Activated CD8-positive, alpha-beta memory T cell treated with anti-CD3 and anti-CD28 coated beads for 4 hours (primary cell): Measurements from ENCODE around the gene CD4.
"Not testable (repeated sequence)": the region's sequence is repeated elsewhere in the genome, so short reads cannot be mapped to it uniquely, and the experiment has no call there.

Source experiments
- DNase-seq, 2 donors: peaks; one replicate each; pipeline ENCODE4 v3.0.0-alpha.2; 2020; ENCODE audit warnings: low read depth in 2 of 2

The CD4 gene

GRCh38 chr12:6866920-6867412, 77.6 kb downstream of the CD4 start:
- DNase-seq, result no peak

GRCh38 chr12:6867413-6868210, 78.3 kb downstream of the CD4 start, which contains the start of gene TPI1:
TSS of gene TPI1 (plus strand) at chr12:6867531. CDS start at chr12:6867567, 36 bp downstream.
- DNase-seq, result peak; percentile 53 to 59

- DNase-seq, result no peak
Observed at GRCh38 chr12:6868211-6869048, 79.1 kb downstream of the CD4 start.

GRCh38 chr12:6869049-6870021, 80.0 kb downstream of the CD4 start:
- DNase-seq, result peak; percentile 72 to 73

GRCh38 chr12:6870304-6870703, 81.0 kb downstream of the CD4 start:
- DNase-seq, result not testable (repeated sequence)
